ENCODE data around the gene PLEKHM1. TPM values are rescaled to one million over a fixed set of nuclear protein-coding genes. Genes with fewer than 3 reads are reported as not detected.
"Not testable (repeated sequence)": the region's sequence is repeated elsewhere in the genome, so short reads cannot be mapped to it uniquely, and the experiment has no call there.

The PLEKHM1 gene
- total RNA-seq, 2 experiments from 2014 or later, result 16.6 to 18.6 TPM

DNA sequence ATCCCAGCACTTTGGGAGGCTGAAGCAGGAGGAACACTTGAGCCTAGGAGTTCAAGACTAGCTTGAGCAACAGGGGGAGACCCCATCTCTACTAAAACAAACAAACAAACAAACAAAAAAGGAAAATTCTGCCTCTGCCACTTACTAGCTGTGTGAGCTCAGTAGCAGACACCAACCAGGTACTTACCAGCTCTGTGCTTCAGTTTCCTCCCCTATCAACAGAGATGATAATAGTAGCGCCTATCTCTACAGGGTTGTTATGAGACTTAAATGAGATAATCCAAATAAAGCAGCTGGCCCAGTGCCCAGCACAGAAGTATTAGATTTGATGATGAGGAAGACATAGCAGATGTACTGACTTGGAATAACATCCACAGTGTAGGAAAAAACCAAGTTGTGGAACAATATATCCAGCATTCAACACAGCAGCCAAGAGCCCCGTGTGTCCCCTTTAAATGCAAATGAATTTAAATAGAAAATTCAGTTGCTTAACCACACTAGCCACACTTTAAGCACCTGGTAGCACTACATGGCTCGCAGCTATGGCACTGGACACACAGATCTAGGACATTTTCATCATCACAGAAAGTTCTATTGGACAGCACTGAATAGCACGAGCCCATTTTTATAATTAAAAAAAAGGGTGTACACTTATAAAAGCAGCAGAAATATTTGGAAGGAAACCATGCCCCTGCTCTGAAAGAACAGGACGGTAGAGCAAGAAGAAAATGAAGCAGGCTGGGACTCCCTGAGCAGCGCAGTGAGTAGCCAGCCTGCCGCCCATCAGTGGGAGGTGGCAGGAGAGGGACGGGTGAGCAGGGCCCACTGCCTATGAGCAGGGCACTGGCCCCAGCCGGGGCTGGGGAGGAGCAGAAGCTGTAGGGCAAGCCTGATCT is 37.9 kb downstream of the PLEKHM1 start:
- H3K36me3 Mint-ChIP-seq (ENCODE audit: low read depth); H3K4me1 Mint-ChIP-seq (ENCODE audit: low read depth); H3K27ac Mint-ChIP-seq; intact Hi-C loops (cut with micrococcal nuclease); CTCF ChIA-PET; H3K27me3 Mint-ChIP-seq (ENCODE audit: low read depth); H3K9me3 Mint-ChIP-seq; H3K4me3 Mint-ChIP-seq; DNase-seq: not testable (repeated sequence)

DNA sequence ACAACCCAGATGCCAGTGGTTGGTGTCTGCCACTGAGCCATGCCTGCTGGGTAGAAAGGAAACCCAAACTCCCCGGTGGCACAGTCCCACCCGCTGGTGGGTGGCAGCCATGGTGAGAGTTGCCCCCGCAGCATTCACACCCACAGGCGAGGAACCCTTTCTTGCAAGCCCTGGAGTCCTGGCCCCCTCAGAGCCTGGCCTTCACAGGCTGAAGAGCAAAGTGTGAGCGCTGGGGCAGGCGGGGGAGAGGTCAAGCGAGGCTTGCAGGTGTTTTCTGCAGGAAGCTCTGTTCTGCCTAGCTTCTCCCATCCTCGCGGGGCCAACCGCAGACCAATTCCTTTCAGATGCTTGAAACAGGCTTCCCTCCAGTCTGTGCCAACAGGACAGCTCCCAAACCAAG is 38.9 kb downstream of the PLEKHM1 start:
- H3K36me3 Mint-ChIP-seq (ENCODE audit: low read depth); H3K27ac Mint-ChIP-seq; DNase-seq; H3K4me3 Mint-ChIP-seq; H3K9me3 Mint-ChIP-seq; H3K4me1 Mint-ChIP-seq (ENCODE audit: low read depth); CTCF ChIA-PET; intact Hi-C loops (cut with micrococcal nuclease); H3K27me3 Mint-ChIP-seq (ENCODE audit: low read depth): not testable (repeated sequence)

DNA sequence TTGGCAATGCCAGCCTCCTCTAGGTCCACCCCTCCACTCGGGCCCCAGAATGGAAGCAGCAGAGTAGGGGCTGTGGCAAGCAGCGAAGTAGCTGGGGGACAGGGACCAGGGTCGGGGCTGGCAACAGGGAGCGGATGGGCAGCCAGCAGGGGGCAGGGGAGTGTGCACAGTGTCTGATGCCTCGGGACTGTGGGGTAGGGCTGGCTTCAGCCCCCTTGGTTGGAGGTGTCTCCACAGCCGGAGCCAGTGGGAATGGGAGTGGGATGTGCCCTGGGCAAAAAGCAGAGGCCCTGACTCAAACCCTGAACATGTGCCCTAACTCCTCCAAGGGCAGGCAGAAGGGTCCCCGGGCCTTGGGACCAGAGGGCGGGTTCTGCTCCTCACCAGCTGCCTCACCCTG is 39.4 kb downstream of the PLEKHM1 start:
- Mint-ChIP-seq H3K27me3 (ENCODE audit: low read depth) (no peaks in the 10 kb centered on the region), H3K4me1 (ENCODE audit: low read depth) (peaks cover 3% of the 10 kb centered on the region), H3K27ac (no peak overlapping the region), H3K4me3 (no peak overlapping the region), H3K9me3 (no peaks in the 10 kb centered on the region), H3K36me3 (ENCODE audit: low read depth) (no peaks in the 10 kb centered on the region)
- intact Hi-C loops (cut with micrococcal nuclease), result no loop called here
- CTCF ChIA-PET, result no interaction called here
- no peak for DNase-seq

DNA sequence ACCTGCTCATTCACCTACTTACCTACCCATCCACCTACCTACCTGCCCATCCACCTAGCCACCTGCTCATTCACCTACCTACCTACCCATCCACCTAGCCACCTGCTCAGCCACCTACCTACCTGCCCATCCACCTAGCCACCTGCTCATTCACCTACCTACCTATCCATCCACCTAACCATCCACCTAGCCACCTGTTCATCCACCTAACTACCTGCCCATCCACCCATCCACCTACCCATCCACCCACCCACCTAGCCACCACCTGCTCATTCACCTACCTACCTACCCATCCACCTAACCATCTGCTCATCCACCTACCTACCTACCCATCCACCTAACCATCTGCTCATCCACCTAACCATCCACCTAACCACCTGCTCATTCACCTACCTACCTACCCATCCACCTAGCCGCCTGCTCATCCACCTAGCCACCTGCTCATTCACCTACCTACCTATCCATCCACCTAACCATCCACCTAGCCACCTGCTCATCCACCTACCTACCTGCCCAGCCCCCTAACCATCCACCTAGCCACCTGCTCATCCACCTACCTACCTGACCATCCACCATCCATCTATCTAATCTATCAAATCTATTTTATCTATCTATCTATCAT is 40.7 kb downstream of the PLEKHM1 start:
- H3K9me3 Mint-ChIP-seq; intact Hi-C loops (cut with micrococcal nuclease); H3K27ac Mint-ChIP-seq; DNase-seq; H3K4me1 Mint-ChIP-seq (ENCODE audit: low read depth); CTCF ChIA-PET; H3K27me3 Mint-ChIP-seq (ENCODE audit: low read depth); H3K36me3 Mint-ChIP-seq (ENCODE audit: low read depth); H3K4me3 Mint-ChIP-seq: not testable (repeated sequence)

DNA sequence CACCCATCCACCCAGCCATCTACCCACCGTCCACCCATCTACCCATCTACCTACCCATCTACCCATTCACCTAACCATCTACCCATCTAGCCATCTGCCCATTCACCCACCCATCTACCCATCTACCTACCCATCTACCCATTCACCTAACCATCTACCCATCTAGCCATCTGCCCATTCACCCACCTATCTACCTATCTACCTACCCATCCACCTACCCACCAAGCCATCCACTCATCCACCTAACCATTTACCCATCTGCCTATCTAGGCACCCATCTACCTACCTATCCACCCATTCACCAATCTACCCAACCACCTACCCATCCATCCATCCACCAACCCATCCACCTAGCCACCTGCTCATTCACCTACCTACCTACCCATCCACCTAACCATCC is 41.3 kb downstream of the PLEKHM1 start:
- H3K9me3 Mint-ChIP-seq; DNase-seq; H3K4me1 Mint-ChIP-seq (ENCODE audit: low read depth); H3K27me3 Mint-ChIP-seq (ENCODE audit: low read depth); H3K27ac Mint-ChIP-seq; H3K4me3 Mint-ChIP-seq; H3K36me3 Mint-ChIP-seq (ENCODE audit: low read depth); intact Hi-C loops (cut with micrococcal nuclease); CTCF ChIA-PET: not testable (repeated sequence)

DNA sequence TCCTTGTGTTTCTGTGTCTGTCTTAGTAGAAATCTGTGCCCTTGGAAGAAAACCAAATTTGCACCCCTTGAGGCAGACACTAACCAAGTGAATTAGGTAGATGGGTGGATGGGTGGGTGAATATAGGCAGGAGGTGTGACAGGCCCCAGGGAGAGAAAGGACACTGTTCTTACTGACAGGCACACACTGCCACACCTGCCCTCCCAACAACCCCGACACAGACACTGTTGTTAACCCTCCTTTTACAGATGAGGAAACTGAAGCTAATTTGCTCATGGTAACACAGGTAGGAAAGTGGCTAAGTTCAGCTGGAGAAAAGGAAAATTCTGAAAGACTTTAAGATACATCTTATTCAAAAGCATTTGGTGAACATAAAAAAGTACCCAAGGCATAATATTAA is 42.0 kb downstream of the PLEKHM1 start:
- H3K27ac Mint-ChIP-seq; DNase-seq; H3K4me1 Mint-ChIP-seq (ENCODE audit: low read depth); H3K27me3 Mint-ChIP-seq (ENCODE audit: low read depth); intact Hi-C loops (cut with micrococcal nuclease); H3K36me3 Mint-ChIP-seq (ENCODE audit: low read depth); H3K4me3 Mint-ChIP-seq; H3K9me3 Mint-ChIP-seq; CTCF ChIA-PET: not testable (repeated sequence)

DNA sequence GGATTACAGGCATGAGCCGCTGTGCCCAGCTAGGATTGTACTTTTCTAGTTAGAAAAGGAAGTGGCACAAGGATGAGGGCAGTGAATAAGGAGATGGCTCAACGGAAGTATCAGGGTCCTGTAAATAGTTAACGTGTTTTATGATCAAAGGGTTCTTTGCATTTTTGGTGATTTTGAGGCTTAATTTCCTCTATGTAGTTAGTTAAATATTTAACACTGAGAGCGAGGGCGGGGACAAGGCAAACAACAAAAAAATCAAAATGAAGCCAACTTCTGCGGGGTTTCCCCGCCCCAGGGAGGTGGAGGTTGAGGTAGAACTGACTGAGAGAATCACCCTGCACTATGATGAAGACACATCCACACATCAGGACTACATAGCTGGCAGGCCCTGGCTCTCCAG is 42.5 kb downstream of the PLEKHM1 start:
- H3K9me3 Mint-ChIP-seq; H3K27me3 Mint-ChIP-seq (ENCODE audit: low read depth); intact Hi-C loops (cut with micrococcal nuclease); DNase-seq; H3K36me3 Mint-ChIP-seq (ENCODE audit: low read depth); H3K27ac Mint-ChIP-seq; H3K4me3 Mint-ChIP-seq; H3K4me1 Mint-ChIP-seq (ENCODE audit: low read depth); CTCF ChIA-PET: not testable (repeated sequence)

DNA sequence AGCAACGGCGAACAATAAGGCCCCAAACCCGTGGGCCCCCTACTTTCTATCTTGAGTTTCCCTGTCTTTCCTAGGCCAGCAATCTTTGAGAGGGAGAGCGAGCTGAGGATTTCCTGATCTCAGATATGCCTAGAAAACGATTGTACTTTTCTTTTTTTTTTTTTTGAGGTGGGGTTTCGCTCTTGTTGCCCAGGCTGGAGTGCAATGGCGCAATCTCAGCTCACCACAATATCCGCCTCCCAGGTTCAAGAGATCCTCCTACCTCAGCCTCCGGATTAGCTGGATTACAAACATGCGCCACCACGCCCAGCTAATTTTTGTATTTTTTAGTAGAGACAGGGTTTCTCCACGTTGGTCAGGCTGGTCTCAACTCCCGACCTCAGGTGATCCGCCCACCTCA is 42.9 kb downstream of the PLEKHM1 start:
- H3K4me1 Mint-ChIP-seq (ENCODE audit: low read depth); H3K4me3 Mint-ChIP-seq; DNase-seq; H3K27ac Mint-ChIP-seq; intact Hi-C loops (cut with micrococcal nuclease); H3K9me3 Mint-ChIP-seq; H3K36me3 Mint-ChIP-seq (ENCODE audit: low read depth); CTCF ChIA-PET; H3K27me3 Mint-ChIP-seq (ENCODE audit: low read depth): not testable (repeated sequence)

DNA sequence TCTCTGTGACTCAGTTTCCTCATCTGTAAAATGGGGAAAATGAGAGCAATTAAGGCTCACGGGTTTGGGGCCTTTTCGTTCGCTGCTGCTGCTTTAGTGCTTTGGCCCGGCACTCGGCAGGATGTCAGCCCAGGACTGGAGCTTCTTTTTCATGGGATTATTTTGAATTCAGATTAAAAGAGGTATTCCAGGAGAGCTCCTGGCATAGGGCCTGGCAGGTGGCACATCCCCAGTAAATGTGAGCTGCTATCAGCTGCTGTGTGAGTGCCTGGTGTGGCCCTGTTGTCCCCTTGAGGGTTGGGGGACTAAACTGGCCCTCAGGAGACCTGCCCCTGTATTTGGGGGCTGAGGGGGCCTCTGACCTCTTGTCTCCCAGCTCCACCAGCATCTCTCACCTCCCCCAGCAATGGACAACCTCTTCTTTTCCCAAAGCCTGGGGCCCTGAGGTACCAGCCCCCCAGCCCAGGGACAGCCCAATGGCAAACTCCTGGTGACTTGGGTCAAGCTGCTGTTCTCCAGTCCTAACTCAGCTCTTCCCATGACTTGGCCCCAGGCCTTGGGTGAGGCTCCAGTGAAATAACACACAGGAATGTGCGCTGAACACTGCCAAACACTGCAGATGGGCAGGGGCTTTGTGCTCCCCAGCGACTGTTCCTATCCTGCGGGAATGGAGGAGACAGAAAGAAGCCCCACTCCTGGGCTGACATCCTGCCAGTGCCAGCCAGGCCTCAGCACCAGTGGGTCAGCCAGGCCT is 43.5 kb downstream of the PLEKHM1 start:
- H3K4me1 Mint-ChIP-seq (ENCODE audit: low read depth); H3K27me3 Mint-ChIP-seq (ENCODE audit: low read depth); H3K9me3 Mint-ChIP-seq; H3K36me3 Mint-ChIP-seq (ENCODE audit: low read depth); DNase-seq; H3K27ac Mint-ChIP-seq; H3K4me3 Mint-ChIP-seq; CTCF ChIA-PET; intact Hi-C loops (cut with micrococcal nuclease): not testable (repeated sequence)

DNA sequence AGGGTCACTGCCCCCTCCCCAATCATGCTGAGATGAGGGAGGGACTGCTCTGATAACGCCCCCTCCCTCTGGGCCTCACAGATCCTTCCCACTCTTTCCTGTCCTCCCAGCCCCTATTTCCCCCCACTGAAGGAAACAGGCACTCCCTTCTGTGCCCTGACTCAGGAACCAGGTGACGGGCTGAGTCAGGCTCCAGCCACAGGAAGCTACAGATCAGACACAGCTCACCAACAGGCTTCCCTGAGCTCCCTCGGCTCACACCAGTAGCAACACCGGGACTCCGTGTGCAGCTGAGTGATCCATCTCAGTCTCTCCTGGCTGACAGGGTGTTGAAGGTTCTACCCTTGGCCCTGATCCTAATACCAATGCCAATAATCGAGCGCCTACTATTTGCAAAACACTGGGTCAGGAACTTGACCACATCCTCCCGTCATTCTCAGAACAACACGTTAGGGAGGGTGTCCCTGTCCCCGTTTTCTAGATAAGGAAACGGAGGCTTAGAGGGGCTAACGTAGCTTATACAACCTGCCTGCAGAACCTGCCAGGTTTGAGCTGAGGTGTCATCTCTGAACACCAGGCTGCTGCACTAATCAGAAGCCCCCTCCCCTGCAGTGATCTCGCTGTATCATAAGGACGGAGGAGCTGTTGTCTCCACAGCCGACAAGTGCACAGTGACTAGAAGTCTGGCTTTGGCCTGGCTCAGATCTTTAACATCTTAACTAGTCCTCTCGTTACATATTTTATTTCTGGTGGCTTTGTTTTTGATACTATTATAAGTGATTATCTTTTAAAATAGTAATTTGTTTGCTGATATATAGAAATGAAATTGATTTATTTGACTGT is 44.4 kb downstream of the PLEKHM1 start:
- H3K36me3 Mint-ChIP-seq (ENCODE audit: low read depth); intact Hi-C loops (cut with micrococcal nuclease); H3K9me3 Mint-ChIP-seq; H3K27ac Mint-ChIP-seq; H3K4me3 Mint-ChIP-seq; H3K27me3 Mint-ChIP-seq (ENCODE audit: low read depth); CTCF ChIA-PET: not testable (repeated sequence)
- H3K4me1 Mint-ChIP-seq (ENCODE audit: low read depth), result peaks cover 16% of the 10 kb centered on the region
- DNase-seq, result peak; percentile 67

DNA sequence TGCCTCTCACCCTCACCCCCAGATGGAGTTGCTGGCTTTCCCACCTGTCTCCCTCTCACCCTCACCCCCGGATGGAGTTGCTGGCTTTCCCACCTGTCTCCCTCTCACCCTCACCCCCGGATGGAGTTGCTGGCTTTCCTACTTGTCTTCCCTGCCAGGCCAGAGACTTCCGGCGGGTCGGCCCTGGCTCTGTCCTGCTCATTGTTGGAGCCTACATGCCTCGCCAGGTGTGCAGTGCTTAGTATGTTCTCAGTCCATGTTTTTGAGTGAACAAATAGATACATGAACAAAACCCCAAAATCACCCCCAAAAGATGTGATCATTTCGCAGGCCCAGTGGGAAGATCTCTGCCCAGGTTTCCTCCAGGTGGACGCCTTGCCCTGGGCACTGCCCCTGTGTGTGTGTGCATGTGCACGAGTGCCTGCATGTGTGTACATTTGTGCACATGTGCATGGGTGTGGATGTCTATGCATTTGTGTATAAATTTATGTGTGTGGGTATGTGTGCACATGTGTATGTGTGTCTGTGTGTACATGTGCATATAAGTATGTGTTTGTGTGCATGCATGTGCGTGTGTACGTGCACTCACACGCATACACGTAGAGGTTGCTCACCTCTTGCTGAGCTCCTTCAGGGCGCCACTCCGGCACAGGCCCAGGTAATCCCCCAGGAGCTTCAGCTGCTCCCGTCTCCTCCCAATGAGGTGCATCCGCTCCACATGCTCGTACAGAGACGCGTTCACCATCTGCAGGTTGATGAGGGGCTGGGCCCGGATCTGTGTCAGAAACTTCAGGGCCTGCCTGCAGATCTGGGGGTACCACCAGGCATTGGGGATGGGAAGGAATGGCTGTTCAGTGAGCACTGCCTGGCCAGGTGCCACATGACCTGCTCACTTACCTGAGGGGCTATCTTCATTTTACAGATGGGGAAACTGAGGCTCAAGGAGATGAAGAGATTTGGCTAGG is 45.4 kb downstream of the PLEKHM1 start:
- CTCF ChIA-PET; H3K36me3 Mint-ChIP-seq (ENCODE audit: low read depth); DNase-seq; H3K9me3 Mint-ChIP-seq; H3K4me3 Mint-ChIP-seq; H3K27ac Mint-ChIP-seq; H3K27me3 Mint-ChIP-seq (ENCODE audit: low read depth); intact Hi-C loops (cut with micrococcal nuclease): not testable (repeated sequence)
- H3K4me1 Mint-ChIP-seq (ENCODE audit: low read depth), result peaks cover 23% of the 10 kb centered on the region

All from activated naive CD4-positive, alpha-beta T cell treated with anti-CD3 and anti-CD28 coated beads for 36 hours (primary cell).